ENCODE measurements around the gene POU2F1.

GRCh38 chr1:167289075-167289442 is 68.4 kb downstream of the POU2F1 start:
- TF ChIP-seq CTCF (IDR thresholded peaks at IDR 0.05) = no peak
- TF ChIP-seq EZH2phosphoT487 (IDR thresholded peaks at IDR 0.05) = no peak

Data from neural progenitor cell (in vitro differentiated cells).